K562 (cell line): ENCODE data around the gene PFN3. TPM values are rescaled to one million over a fixed set of nuclear protein-coding genes. Genes with fewer than 3 reads are reported as not detected.

Experiments used
- ATAC-seq: fragments of 200-7000 bp; cut with Tn5 transposase; 3 replicates; pipeline ENCODE4 v1.9.1; 2020; ENCODE audit warnings: moderate library complexity
- BruUV-seq: library from RNA; stranded (reverse); fragments of 400-500 nt; replicated peaks from 2 replicates; lab custom pipeline; 2021; lab: Mats Ljungman, UMichigan
- CTCF ChIA-PET: fragments of 300-600 bp; formaldehyde crosslinking; extraction: SDS; loops from one replicate; lab custom pipeline; 2021; ENCODE audit warnings: low intra/inter-chr PET ratio; lab: Yijun Ruan, JAX
- POLR2A ChIA-PET: fragments of 300-600, 350-650 bp; sonication (Branson Sonifier 250); formaldehyde crosslinking; extraction: SDS; loops from one replicate; lab custom pipeline; 2021; ENCODE audit warnings: antibody characterized with exemption, inconsistent platforms; lab: Yijun Ruan, JAX
- DNase-seq, 4 experiments: peaks; one replicate each; pipeline versions ENCODE4 v3.0.0 to v3.0.0-alpha.2; 2011 to 2018; ENCODE audit warnings: low spot score in 3 of 4, mixed read lengths in 3 of 4; ENCODE audit errors: extremely low read depth in 1 of 4
- FAIRE-seq: peaks from 2 replicates; lab custom pipeline; 2011; peaks lifted over from hg19 to GRCh38; lab: Jason Lieb, UNC
- H2AFZ ChIP-seq: 2 replicates; pipeline ENCODE4 v1.6.0; 2011; ENCODE audit warnings: low read depth, low read length, control low read depth, inconsistent platforms
- H3K27ac ChIP-seq: fragments of 200-600 bp; 3 replicates; pipeline ENCODE4 v1.8.0; 2011; ENCODE audit warnings: low read depth, mild to moderate bottlenecking, control low read depth, inconsistent platforms, low read length, moderate library complexity, mixed read lengths; ENCODE audit errors: extremely low read depth
- H3K27me3 ChIP-seq, 2 experiments: fragments of 300-600 bp in 1 of 2; 2 replicates in 1 of 2; 3 replicates in 1 of 2; pipeline versions ENCODE4 v1.6.0 to v1.8.0; 2011; ENCODE audit warnings: inconsistent platforms in 2 of 2, low read length in 2 of 2, mild to moderate bottlenecking in 1 of 2, mixed read lengths in 1 of 2, moderate library complexity in 1 of 2; ENCODE audit not compliant: control insufficient read depth in 2 of 2, insufficient read depth in 2 of 2
- H3K36me3 ChIP-seq: fragments of 300-600 bp; 3 replicates; pipeline ENCODE4 v1.8.0; 2011; ENCODE audit warnings: mild to moderate bottlenecking, low read length, inconsistent platforms; ENCODE audit not compliant: control insufficient read depth, insufficient read depth
- H3K4me1 ChIP-seq, 2 experiments: fragments of 200-600 bp in 1 of 2; replicated peaks in 1 of 2; 2 replicates in 1 of 2; 3 replicates in 1 of 2; pipeline versions ENCODE4 v1.5.1 to v1.8.0; 2011; ENCODE audit warnings: inconsistent platforms in 2 of 2, low read length in 2 of 2, mild to moderate bottlenecking in 1 of 2, mixed read lengths in 1 of 2, moderate library complexity in 1 of 2; ENCODE audit not compliant: control insufficient read depth in 2 of 2, insufficient read depth in 2 of 2
- H3K4me2 ChIP-seq: 2 replicates; pipeline ENCODE4 v1.6.1; 2011; ENCODE audit warnings: low read length, control low read depth, inconsistent platforms, mixed read lengths; ENCODE audit not compliant: insufficient read depth
- H3K4me3 ChIP-seq: fragments of 200-600 bp; sonication (generic), shearing (Covaris generic); 2 replicates; pipeline ENCODE4 v1.5.1; 2016; ENCODE audit warnings: control low read depth, inconsistent platforms
- H3K79me2 ChIP-seq: fragments of 200-600 bp; 3 replicates; pipeline ENCODE4 v1.8.0; 2011; ENCODE audit warnings: low read length, inconsistent platforms; ENCODE audit not compliant: control insufficient read depth, insufficient read depth
- H3K9ac ChIP-seq, 2 experiments: 2 replicates each; pipeline versions ENCODE4 v1.6.0 to v1.6.1; 2011; ENCODE audit warnings: low read depth in 2 of 2, low read length in 2 of 2, control low read depth in 1 of 2, inconsistent platforms in 1 of 2, mild to moderate bottlenecking in 1 of 2, mixed read lengths in 1 of 2; ENCODE audit not compliant: insufficient read depth in 1 of 2
- H3K9me1 ChIP-seq: one replicate; pipeline ENCODE4 v1.6.0; 2011; ENCODE audit warnings: inconsistent platforms, mild to moderate bottlenecking, low read length, moderate library complexity; ENCODE audit not compliant: control insufficient read depth, insufficient read depth
- H3K9me3 ChIP-seq: replicated peaks from 2 replicates; pipeline ENCODE4 v1.5.1; 2011; ENCODE audit warnings: low read depth, low read length, inconsistent platforms; ENCODE audit not compliant: control insufficient read depth, insufficient read depth
- H4K20me1 ChIP-seq: replicated peaks from 2 replicates; pipeline ENCODE4 v1.6.1; 2011; ENCODE audit warnings: low read length, inconsistent platforms, mixed read lengths; ENCODE audit not compliant: control insufficient read depth, insufficient read depth
- DPF2 ChIP-seq: fragments of 450-650 bp; IDR thresholded peaks from 2 replicates; pipeline ENCODE4 v1.6.1; 2016
- E2F1 ChIP-seq: sonication (generic); formaldehyde crosslinking; IDR thresholded peaks from 2 replicates; pipeline ENCODE4 v1.8.1; 2023; ENCODE audit warnings: mild to moderate bottlenecking, missing genetic modification reagents, moderate library complexity
- E2F6 ChIP-seq, 2 experiments: IDR thresholded peaks; 2 replicates each; pipeline ENCODE4 v1.6.1; 2011; ENCODE audit warnings: borderline replicate concordance in 1 of 2, control low read depth in 1 of 2, low read depth in 1 of 2, low read length in 1 of 2, mild to moderate bottlenecking in 1 of 2, mixed read lengths in 1 of 2, moderate library complexity in 1 of 2; ENCODE audit not compliant: insufficient read depth in 1 of 2, insufficient read length in 1 of 2, poor library complexity in 1 of 2, severe bottlenecking in 1 of 2; ENCODE audit errors: extremely low read depth in 1 of 2
- ELF1 ChIP-seq: fragments of 200-800 bp; sonication (Bioruptor generic); IDR thresholded peaks from 2 replicates; pipeline ENCODE4 v1.6.1; 2016; ENCODE audit warnings: missing genetic modification characterization, missing compliant biosample characterization
- HES1 ChIP-seq: fragments of 450-650 bp; IDR thresholded peaks from 2 replicates; pipeline ENCODE4 v1.6.1; 2016; ENCODE audit warnings: low read depth, mild to moderate bottlenecking, moderate library complexity
- MTA1 ChIP-seq: fragments of 450-650 bp; IDR thresholded peaks from 2 replicates; pipeline ENCODE4 v1.6.1; 2017; ENCODE audit warnings: borderline replicate concordance
- NCOR1 ChIP-seq: fragments of 450-650 bp; IDR thresholded peaks from 2 replicates; pipeline ENCODE4 v1.6.1; 2016; ENCODE audit warnings: mild to moderate bottlenecking, moderate library complexity
- POLR3G ChIP-seq: IDR thresholded peaks from 2 replicates; pipeline ENCODE4 v1.6.1; 2011; ENCODE audit not compliant: insufficient read length, insufficient replicate concordance; ENCODE audit errors: extremely low read depth
- RCOR1 ChIP-seq, 2 experiments: IDR thresholded peaks; 2 replicates each; pipeline ENCODE4 v1.6.1; 2012; ENCODE audit warnings: low read depth in 2 of 2, low read length in 2 of 2, borderline replicate concordance in 1 of 2, improper control_type of control experiment in 1 of 2
- SRF ChIP-seq, 2 experiments: fragments of 250-450, 450-650 bp in 1 of 2; sonication (Bioruptor Pico) in 1 of 2; sonication (generic) in 1 of 2; formaldehyde crosslinking; IDR thresholded peaks; 2 replicates each; pipeline versions ENCODE4 v1.5.0 to v1.5.1; 2020 to 2022; ENCODE audit warnings: mild to moderate bottlenecking in 1 of 2, missing genetic modification reagents in 1 of 2
- SUPT5H ChIP-seq: fragments of 450-650 bp; IDR thresholded peaks from 2 replicates; pipeline ENCODE4 v1.6.1; 2016
- TAF1 ChIP-seq: IDR thresholded peaks from 2 replicates; pipeline ENCODE4 v1.6.1; 2011; ENCODE audit warnings: mild to moderate bottlenecking, low read length, moderate library complexity; ENCODE audit not compliant: insufficient read depth, control insufficient read depth, severe bottlenecking; ENCODE audit errors: extremely low read depth
- ZFP1 ChIP-seq: fragments of 450-650 bp; formaldehyde crosslinking; IDR thresholded peaks from 2 replicates; pipeline ENCODE4 v1.4.0; 2020; ENCODE audit warnings: mild to moderate bottlenecking, mixed read lengths
- ZNF24 ChIP-seq: fragments of 450-650 bp; IDR thresholded peaks from 2 replicates; pipeline ENCODE4 v1.6.1; 2016
- WGBS: fragments of 100-300 bp; shearing (Covaris generic); methylation state at CpG from one replicate; pipeline ENCODE4 v1.1.6; 2016; ENCODE audit warnings: low coverage, mixed read lengths; ENCODE audit not compliant: insufficient coverage; ENCODE audit errors: missing lambda C conversion rate; 5-methylcytosine and 5-hydroxymethylcytosine counted together
- in situ Hi-C: fragments of 300-500 bp; cut with MboI; formaldehyde crosslinking; loops from 4 replicates; pipeline ENCODE4 v1.15.0; 2018; ENCODE audit warnings: inconsistent platforms, mixed read lengths
- intact Hi-C: fragments of 100-400 bp; cut with micrococcal nuclease; formaldehyde crosslinking; loops from 2 replicates; pipeline ENCODE4 v1.14.2; 2022
- polyA plus RNA-seq, 8 experiments: library from polyadenylated mRNA; depleted of rRNA in 4 of 8; stranded (reverse) in 5 of 8; unstranded in 3 of 8; fragments of >200 nt; fragmentation: Nextera tagmentation in 2 of 8; fragmentation: Illumina TruSeq in 1 of 8; extraction: Ambion mirVana in 2 of 8; extraction: Trizol in 1 of 8; gene quantifications; 2 replicates each; pipeline versions ENCODE4 v1.2.1 to v1.2.3, GENCODE V29; 2011 to 2014; ENCODE audit warnings: inconsistent platforms in 1 of 8, missing spikeins in 1 of 8
- total RNA-seq, 7 experiments: library from RNA; depleted of rRNA in 6 of 7; stranded (reverse); fragments of >200 nt in 6 of 7; fragmentation: Illumina TruSeq in 2 of 7; extraction: Trizol in 2 of 7; gene quantifications; 2 replicates each; pipeline versions ENCODE4 v1.2.1 to v1.2.3, GENCODE V29; 2011 to 2021; ENCODE audit warnings: low replicate concordance in 1 of 7

The PFN3 gene
- total and polyA plus RNA-seq, 9 of the 15 experiments (the other 6 are each of a cell fraction or from before 2014, with no cell fraction given) = not detected

GRCh38 chr5:177425801-177426565, 25.5 kb upstream of the PFN3 start:
- POLR2A ChIA-PET = interaction anchor here (0.5 to 10.8 kb wide), 13 partner anchors 8 to 877 kb away, joined by 3 to 210 read pairs (median 5); partner anchors contain the start of genes F12 and PRR7
- CTCF ChIA-PET = no interaction called here
- intact Hi-C loops = loop anchor here (2.0 kb wide), 1 partner anchor 29 kb away; no protein-coding TSS in a partner anchor
- peaks cover 22% of the 10 kb centered on the region; the same call in 1 of the 2 replicates for H4K20me1 ChIP-seq
- no peaks in the 10 kb centered on the region for H3K9me3 ChIP-seq
- peaks cover 37% of the 10 kb centered on the region; the same call in 2 of the 3 replicates for H3K36me3 ChIP-seq
- BruUV-seq = TSS peak; percentile 85
- peak overlapping the region; percentile 94 for H3K4me2 ChIP-seq
- under 1% methylated on average over 43 of the region's 52 CpGs for WGBS
- peak overlapping the region; percentile 80 to 90 for H3K9ac ChIP-seq
- peak overlapping the region; percentile 95 for H2AFZ ChIP-seq
- DNase-seq (peak; percentile 98 to 100 (median 98)), FAIRE-seq (peak; percentile 100), ATAC-seq (peak; percentile 91)
- H3K4me3 ChIP-seq = peak overlapping the region; percentile 51
- H3K27ac ChIP-seq = peak overlapping the region; percentile 91
- peaks cover 30 to 53% of the 10 kb centered on the region in 2 experiments for H3K4me1 ChIP-seq
- H3K79me2 ChIP-seq = peaks cover 44% of the 10 kb centered on the region
- no peaks in the 10 kb centered on the region for H3K27me3 ChIP-seq
- H3K9me1 ChIP-seq = no peaks in the 10 kb centered on the region
- in situ Hi-C loops = no loop called here
- TF ChIP-seq POLR3G = no peak
- TF ChIP-seq E2F1 (CRISPR knock-in tag) = 0 out of 2 replicates have a peak, but pooled peaks have one; percentile 17
- TF ChIP-seq SUPT5H = peak; percentile 87
- no peak for TF ChIP-seq MTA1
- peak; percentile 97 to 99 for TF ChIP-seq SRF (CRISPR knock-in tag; IDR thresholded peaks at IDR 0.05)
- peak; percentile 67 for TF ChIP-seq TAF1
- peak; percentile 84 for TF ChIP-seq DPF2
- TF ChIP-seq NCOR1 = no peak
- peak; percentile 63 to 81 for TF ChIP-seq E2F6 (IDR thresholded peaks at IDR 0.05; ENCODE audit: borderline replicate concordance in 1 of 2, extremely low read depth in 1 of 2, insufficient read depth in 1 of 2, insufficient read length in 1 of 2, low read depth in 1 of 2, low read length in 1 of 2, poor library complexity in 1 of 2, severe bottlenecking in 1 of 2)
- TF ChIP-seq ZFP1 (CRISPR knock-in tag) = no peak
- peak in 1 of 2 experiments; percentile 96; a peak in 3 of 4 replicates for TF ChIP-seq RCOR1 (IDR thresholded peaks at IDR 0.05; ENCODE audit: borderline replicate concordance in 1 of 2, low read depth in 2 of 2, low read length in 2 of 2)
- peak; percentile 74 for TF ChIP-seq ELF1 (tag)
- TF ChIP-seq ZNF24 = peak; percentile 68; the same call in 1 of the 2 replicates
- TF ChIP-seq HES1 = peak; percentile 46
